Stimulated activated naive B cell treated with anti-CD40 and anti-IgM and Interleukin-4, amounts not matched to agents 10 μg/mL and 1 μg/mL and 100 μg/mL, for 72 hours (primary cell): ENCODE data around the gene WDR53.
"Not testable (repeated sequence)": the region's sequence is repeated elsewhere in the genome, so short reads cannot be mapped to it uniquely, and the experiment has no call there.

Source experiments
- ATAC-seq, 2 donors: fragments of 150-1000 bp; cut with Tn5 transposase; replicated peaks; 2 replicates each; pipeline ENCODE4 v1.10.0; 2021; ENCODE audit warnings: moderate library complexity in 1 of 2
- DNase-seq: peaks from one replicate; pipeline ENCODE4 v3.0.0; 2021
- H3K27ac Mint-ChIP-seq: one replicate; pipeline ENCODE4 v1.8.0; 2022; ENCODE audit warnings: mild to moderate bottlenecking, mixed read lengths
- H3K27me3 Mint-ChIP-seq, 2 donors: one replicate each; pipeline ENCODE4 v1.8.0; 2022; ENCODE audit warnings: mixed read lengths in 2 of 2
- H3K36me3 Mint-ChIP-seq, 2 donors: one replicate each; pipeline ENCODE4 v1.8.0; 2022; ENCODE audit warnings: mixed read lengths in 2 of 2, mild to moderate bottlenecking in 1 of 2
- H3K4me1 Mint-ChIP-seq, 2 donors: one replicate each; pipeline ENCODE4 v1.8.0; 2022; ENCODE audit warnings: mixed read lengths in 2 of 2, mild to moderate bottlenecking in 1 of 2
- H3K4me3 Mint-ChIP-seq, 2 donors: one replicate each; pipeline ENCODE4 v1.8.0; 2022; ENCODE audit warnings: mild to moderate bottlenecking in 2 of 2, mixed read lengths in 2 of 2, moderate library complexity in 1 of 2
- H3K9me3 Mint-ChIP-seq, 2 donors: one replicate each; pipeline ENCODE4 v1.8.0; 2022; ENCODE audit warnings: mixed read lengths in 2 of 2, mild to moderate bottlenecking in 1 of 2

The WDR53 gene

DNA sequence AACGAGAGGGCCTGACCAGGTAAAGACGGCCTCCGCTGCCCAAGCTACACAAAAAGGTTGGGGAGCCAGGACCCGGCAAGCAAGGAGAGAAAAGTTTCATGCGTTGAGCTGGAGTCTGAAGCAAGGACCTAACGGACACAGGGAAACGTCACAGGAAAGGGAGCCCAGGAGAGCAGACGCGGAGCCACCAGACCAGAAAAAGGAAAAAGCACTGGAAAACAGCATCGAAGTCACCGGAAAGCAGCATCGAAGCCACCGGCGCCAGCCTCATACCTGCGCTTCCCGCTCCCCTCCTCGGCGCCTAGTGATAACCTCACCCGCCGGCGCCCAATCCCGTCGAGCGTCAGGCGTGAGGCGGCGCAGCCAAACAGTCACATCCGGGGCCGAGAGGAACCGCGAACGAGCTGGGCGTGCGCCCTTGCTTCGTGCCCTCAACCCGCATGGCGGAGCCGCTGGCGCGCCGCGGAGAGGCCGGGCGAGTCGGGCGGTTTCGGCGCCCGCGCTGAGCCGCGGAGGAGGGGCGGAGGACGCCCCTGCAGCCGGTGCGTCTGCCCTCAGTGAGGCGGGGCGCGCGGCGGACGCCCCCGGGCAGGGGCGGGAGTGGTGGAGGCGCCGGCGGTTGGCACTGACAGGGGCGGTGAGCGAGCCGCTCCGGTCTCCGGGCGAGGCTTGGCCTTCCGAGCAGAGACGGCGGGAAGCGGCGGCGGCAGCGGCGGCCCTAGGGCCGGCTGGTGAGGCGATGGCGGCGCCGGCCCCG, at the start of gene WDR53, which contains the start of gene FBXO45:
TSS of gene WDR53 (minus strand) at position 309 of the 757 bp plus-strand sequence. CDS start 7,079 bp downstream, outside the sequence.
TSS of gene FBXO45 (plus strand) at position 415 of the 757 bp plus-strand sequence. CDS start at position 740, 325 bp downstream.
- H3K9me3 Mint-ChIP-seq, result no peaks in the 10 kb centered on the region
- peak within 1 kb of the TSS; percentile 93 to 97 for H3K4me3 Mint-ChIP-seq
- H3K36me3 Mint-ChIP-seq, result peaks cover 4 to 7% of the 10 kb centered on the region in 2 donors
- H3K4me1 Mint-ChIP-seq, result peaks cover 12 to 35% of the 10 kb centered on the region in 2 donors
- peak; percentile 96 to 97 for ATAC-seq
- H3K27me3 Mint-ChIP-seq, result no peaks in the 10 kb centered on the region
- peak within 1 kb of the TSS; percentile 95 for H3K27ac Mint-ChIP-seq
- peak; percentile 93 for DNase-seq

DNA sequence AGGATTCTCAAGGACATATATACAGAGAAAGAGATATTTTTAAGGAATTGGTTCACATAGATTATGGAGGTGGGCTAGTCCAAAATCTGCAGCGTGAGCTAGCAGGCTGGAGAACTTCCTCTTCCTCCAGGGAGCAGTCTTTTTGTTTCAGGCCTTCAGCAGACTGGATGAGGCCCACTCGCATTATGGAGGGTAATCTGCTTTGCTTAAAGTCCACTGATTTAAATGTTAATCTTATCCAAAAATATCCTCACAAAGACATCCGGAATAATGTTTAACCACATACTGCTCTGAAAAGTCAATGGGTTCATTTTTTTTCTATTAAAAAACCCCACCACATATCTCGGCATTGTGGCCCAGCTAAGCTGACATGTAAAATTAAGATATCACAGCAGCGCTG, 48.9 kb upstream of the WDR53 start:
- Mint-ChIP-seq H3K27ac (no peak overlapping the region), H3K9me3 (no peaks in the 10 kb centered on the region), H3K4me3 (no peak overlapping the region), H3K4me1 (peaks cover 11 to 12% of the 10 kb centered on the region in 2 donors), H3K27me3 (no peaks in the 10 kb centered on the region), H3K36me3 (no peaks in the 10 kb centered on the region)
- DNase-seq (no peak), ATAC-seq (no peak)

DNA sequence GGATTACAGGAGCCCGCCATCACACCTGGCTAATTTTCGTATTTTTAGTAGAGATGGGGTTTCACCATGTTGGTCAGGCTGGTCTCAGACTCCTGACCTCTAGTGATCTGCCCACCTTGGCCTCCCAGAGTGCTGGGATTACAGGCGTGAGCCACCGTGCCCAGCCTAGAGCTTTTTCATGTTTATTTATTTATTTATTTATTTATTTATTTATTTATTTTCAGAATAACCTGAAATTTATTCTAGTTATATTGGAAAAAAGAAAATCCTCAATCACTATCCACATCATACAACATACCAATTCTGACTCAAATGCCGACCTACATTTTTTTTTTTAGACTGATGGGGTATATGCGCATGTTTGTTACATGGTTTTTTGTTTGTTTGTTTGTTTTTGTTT, 46.9 kb upstream of the WDR53 start:
- not testable (repeated sequence) for H3K27ac Mint-ChIP-seq, H3K4me3 Mint-ChIP-seq, H3K36me3 Mint-ChIP-seq, DNase-seq, H3K9me3 Mint-ChIP-seq, H3K27me3 Mint-ChIP-seq, ATAC-seq
- H3K4me1 Mint-ChIP-seq, result peaks cover 6 to 19% of the 10 kb centered on the region in 2 donors

DNA sequence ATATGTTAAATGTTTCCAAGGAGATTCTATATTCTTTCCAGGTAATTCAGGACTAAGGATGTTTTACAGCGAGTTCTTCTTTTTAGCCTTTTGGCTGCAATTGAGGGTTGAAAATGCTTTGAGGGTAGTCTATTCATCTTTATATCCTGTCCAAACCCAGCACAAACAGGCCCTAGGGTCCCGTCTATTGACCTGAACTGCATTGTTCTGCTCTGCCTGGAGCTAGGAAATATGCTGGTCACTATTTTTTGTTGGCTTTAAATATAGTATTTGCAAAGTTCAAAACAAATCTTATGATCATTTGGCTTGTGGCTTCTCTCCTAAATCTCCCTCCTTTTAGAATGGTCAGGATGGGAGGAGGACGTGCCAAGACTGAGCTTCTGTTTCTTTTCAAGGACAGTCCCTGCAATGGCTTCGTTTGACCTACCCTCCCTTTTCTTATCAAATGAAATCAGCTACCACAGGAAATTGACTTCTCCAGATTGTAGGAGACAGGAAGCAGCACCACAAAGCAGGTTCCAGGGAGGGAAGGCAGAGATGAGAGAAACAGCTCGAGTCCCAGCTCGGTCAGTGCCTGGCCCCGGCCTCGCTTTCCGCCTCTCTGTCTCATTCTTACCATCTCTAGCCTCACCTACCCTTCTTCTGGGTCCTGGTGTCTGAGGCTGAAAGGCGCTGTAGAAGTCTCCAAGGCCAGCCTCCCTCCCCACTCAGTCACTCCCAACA, 43.6 kb upstream of the WDR53 start:
- no peaks in the 10 kb centered on the region for H3K27me3 Mint-ChIP-seq

DNA sequence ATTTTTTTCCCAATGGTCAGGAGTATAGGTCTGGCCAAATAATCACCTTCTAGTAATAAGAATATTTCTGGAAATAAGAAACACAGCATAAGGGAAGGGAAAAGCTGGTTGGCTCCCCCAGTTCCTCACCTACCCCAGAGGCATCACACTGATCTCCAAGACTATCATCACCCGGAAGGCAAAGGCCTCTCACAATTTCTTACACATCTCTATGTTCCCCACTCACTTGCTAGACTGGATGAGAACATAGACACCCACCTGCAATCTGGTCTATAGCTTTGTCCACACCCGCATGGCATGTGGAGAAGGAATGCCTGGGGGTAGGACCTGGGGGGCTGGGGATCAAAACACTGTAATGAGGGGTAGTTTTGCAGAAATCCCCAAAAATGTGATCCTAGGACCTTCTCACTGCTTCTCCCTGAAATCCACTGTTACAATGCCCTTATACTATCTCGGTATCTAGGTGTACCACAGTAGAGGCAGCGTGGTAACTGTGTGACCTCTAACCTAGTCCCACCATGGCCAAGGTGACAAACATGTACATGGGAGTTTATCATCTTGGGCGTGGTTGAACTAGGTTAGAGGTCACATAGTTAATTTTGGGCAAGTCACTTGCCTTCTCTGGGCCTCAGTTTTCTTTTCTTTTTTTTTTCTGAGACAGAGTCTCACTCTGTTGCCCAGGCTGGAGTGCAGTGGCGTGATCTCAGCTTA, 41.6 kb upstream of the WDR53 start:
- ATAC-seq (peak; percentile 31 to 43), DNase-seq (no peak)
- Mint-ChIP-seq H3K4me3 (peak overlapping the region; percentile 67 to 71), H3K27me3 (no peaks in the 10 kb centered on the region), H3K9me3 (no peaks in the 10 kb centered on the region), H3K4me1 (peaks cover 11 to 27% of the 10 kb centered on the region in 2 donors), H3K27ac (peak overlapping the region; percentile 92), H3K36me3 (no peaks in the 10 kb centered on the region)

More for the DNA sequence above, 43.6 kb upstream of the WDR53 start:
- H3K4me3 Mint-ChIP-seq, result no peak overlapping the region
- H3K36me3 Mint-ChIP-seq, result no peaks in the 10 kb centered on the region
- H3K9me3 Mint-ChIP-seq, result no peaks in the 10 kb centered on the region
- DNase-seq (no peak), ATAC-seq (no peak)
- H3K4me1 Mint-ChIP-seq, result peaks cover 11 to 27% of the 10 kb centered on the region in 2 donors
- no peak overlapping the region for H3K27ac Mint-ChIP-seq

DNA sequence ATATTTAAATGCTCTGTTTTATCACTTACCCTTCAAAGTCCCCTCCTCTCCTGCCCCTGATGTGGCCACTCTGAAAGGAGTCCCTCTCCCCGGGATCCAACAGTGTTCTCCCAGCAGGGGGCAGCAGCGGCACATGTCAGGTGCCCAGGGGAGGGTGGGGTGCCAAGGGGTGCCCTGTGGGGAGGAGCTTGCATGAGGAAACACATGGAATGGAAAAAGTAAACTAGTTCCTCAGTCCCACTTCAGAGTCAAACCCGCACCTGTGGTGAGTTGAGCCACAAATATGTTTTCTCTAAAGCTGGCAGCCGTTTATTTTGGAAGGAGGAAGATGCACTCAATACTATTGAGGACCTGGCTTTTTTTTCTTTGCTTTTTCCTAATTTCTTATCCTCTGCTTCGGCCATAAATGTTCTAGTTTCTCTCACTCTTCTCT, 41.0 kb upstream of the WDR53 start:
- H3K4me1 Mint-ChIP-seq, result peaks cover 15 to 27% of the 10 kb centered on the region in 2 donors
- H3K27me3 Mint-ChIP-seq, result no peaks in the 10 kb centered on the region
- ATAC-seq (peak; percentile 97 to 98), DNase-seq (peak; percentile 83)
- peak overlapping the region; percentile 67 to 71 for H3K4me3 Mint-ChIP-seq
- no peaks in the 10 kb centered on the region for H3K36me3 Mint-ChIP-seq
- H3K9me3 Mint-ChIP-seq, result no peaks in the 10 kb centered on the region
- peak overlapping the region; percentile 92 for H3K27ac Mint-ChIP-seq

DNA sequence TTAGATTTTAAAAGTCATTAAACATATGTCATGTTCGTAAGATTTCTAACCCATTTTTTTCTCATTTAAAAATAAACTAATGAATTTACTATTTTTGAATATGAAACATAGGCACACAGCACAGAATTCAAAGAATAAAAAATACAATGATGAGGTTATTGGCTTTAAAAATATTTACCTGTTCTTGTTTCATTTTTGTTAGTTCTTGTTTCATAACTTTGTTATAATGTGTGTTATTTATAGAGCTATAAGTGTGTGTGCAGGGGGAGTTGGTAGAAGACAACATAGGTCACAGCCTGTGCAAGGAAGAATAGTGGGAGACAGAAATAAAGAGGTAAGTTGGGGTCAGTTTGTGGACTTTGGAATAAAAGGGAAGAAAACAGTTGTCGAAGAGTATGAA, 40.3 kb upstream of the WDR53 start:
- Mint-ChIP-seq H3K36me3 (no peaks in the 10 kb centered on the region), H3K4me3 (no peak overlapping the region), H3K27ac (no peak overlapping the region), H3K27me3 (no peaks in the 10 kb centered on the region), H3K9me3 (no peaks in the 10 kb centered on the region), H3K4me1 (peaks cover 15 to 31% of the 10 kb centered on the region in 2 donors)
- DNase-seq, result no peak
- ATAC-seq, result no peak

DNA sequence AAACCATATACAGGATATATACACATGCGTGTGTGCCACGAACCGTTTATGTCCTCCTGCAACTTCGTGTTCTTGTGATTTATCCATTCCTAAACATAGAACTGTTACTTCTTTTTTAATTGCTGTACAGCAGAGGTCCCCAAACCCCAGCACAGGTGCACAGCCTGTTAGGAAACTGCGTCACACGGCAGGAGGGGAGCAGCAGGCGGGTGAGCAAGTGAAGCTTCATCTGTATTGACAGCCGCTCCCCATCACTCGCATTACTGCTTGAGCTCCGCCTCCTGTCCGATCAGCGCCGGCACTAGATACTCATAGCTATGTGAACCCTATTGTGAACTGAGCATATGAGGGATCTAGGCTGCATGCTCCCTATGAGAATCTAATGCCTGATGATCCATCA, 36.2 kb upstream of the WDR53 start:
- Mint-ChIP-seq H3K27ac (peak overlapping the region; percentile 25), H3K36me3 (no peaks in the 10 kb centered on the region), H3K4me3 (peak overlapping the region in 1 of 2 donors; percentile 23), H3K27me3 (peaks cover 0 to 5% of the 10 kb centered on the region in 2 donors), H3K4me1 (peaks cover 11 to 13% of the 10 kb centered on the region in 2 donors), H3K9me3 (no peaks in the 10 kb centered on the region)
- ATAC-seq (peak in 1 of 2 donors; percentile 48), DNase-seq (no peak)

DNA sequence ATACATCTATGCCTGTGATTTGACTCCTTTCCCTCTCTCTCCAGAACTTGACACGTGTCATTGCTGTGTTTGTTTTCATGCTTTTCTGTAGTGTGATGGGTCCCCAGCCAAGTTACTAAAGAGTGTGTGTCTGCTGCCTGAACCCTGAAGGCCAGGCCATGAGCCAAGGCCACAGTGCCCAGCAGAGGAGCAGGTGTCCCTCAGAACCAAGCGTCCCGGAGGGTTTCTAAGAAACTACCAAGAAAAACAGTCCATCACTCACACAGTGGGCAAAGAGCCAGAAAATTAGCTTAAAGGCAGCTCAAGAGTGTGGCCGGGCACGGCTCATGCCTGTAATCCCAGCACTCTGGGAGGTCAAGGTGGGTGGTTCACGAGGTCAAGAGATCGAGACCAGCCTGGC, 35.3 kb upstream of the WDR53 start:
- Mint-ChIP-seq H3K4me1 (peaks cover 6% of the 10 kb centered on the region in 2 donors), H3K27ac (no peak overlapping the region), H3K4me3 (no peak overlapping the region), H3K36me3 (no peaks in the 10 kb centered on the region), H3K9me3 (no peaks in the 10 kb centered on the region), H3K27me3 (peaks cover 0 to 5% of the 10 kb centered on the region in 2 donors)
- DNase-seq (no peak), ATAC-seq (no peak)

DNA sequence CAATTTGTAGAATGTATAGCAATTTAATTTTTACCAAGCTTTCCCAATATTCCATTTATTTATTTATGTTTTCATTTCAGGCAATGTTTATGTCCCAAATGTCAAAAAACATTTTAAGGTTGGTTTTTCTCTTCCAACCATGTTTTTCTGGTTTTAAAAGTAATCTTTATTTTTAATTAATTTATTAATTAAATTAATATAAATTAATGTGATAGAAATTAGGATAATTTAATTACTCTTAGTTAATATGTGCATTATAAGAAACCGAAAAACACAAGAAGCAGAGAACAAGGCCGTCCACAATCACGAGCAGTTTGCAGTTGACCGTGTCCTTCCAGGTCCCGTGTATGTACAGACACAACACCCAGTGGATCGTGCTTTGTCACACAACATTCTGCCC, 34.3 kb upstream of the WDR53 start:
- DNase-seq, result no peak
- H3K9me3 Mint-ChIP-seq, result no peaks in the 10 kb centered on the region
- H3K27me3 Mint-ChIP-seq, result peaks cover 7 to 13% of the 10 kb centered on the region in 2 donors
- no peaks in the 10 kb centered on the region for H3K36me3 Mint-ChIP-seq
- no peak for ATAC-seq
- peaks cover 11 to 13% of the 10 kb centered on the region in 2 donors for H3K4me1 Mint-ChIP-seq
- H3K4me3 Mint-ChIP-seq, result no peak overlapping the region
- no peak overlapping the region for H3K27ac Mint-ChIP-seq

DNA sequence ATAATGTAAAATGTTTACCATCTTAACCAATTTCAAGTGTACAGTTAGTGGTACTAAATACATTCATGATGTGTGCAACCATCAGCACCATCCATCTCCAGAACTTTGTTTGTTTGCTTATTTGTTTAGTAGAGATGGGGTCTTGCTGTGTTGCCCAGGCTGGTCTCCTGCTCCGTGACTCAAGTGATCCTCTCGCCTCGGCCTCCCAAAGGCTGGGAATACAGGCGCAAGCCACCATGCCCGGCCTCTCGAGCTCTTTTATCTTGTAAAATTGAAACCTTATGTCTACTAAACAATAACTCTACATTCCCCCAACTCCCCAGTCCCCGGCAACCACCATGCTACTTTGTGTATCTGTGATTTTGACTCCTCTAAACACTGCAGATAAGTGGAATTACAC, 32.0 kb upstream of the WDR53 start:
- no peak overlapping the region for H3K27ac Mint-ChIP-seq

DNA sequence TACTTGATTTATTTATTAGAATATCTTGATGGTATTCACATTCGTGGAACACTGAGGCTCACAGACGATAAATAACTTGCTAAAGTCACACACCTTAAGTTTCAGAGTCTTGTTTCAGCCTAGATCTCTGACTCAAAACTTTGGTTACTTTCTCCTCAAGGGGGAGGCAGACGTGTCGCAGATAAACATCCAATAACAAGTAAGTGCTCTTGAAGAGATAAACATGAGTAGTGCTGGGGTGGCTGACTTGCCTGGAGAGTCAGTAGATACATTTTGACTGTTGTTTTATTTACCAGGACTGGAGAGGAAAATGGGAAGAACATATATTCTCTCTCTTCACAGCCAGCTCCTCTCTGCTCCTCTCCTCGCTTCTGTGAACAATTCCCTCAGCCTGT, 31.4 kb upstream of the WDR53 start:
- no peak overlapping the region for H3K27ac Mint-ChIP-seq
- peaks cover 12 to 21% of the 10 kb centered on the region in 2 donors for H3K27me3 Mint-ChIP-seq
- DNase-seq (no peak), ATAC-seq (no peak)
- no peaks in the 10 kb centered on the region for H3K36me3 Mint-ChIP-seq
- no peaks in the 10 kb centered on the region for H3K9me3 Mint-ChIP-seq
- H3K4me3 Mint-ChIP-seq, result no peak overlapping the region
- H3K4me1 Mint-ChIP-seq, result peaks cover 11 to 13% of the 10 kb centered on the region in 2 donors

More for the DNA sequence above, 32.0 kb upstream of the WDR53 start:
- peaks cover 11 to 13% of the 10 kb centered on the region in 2 donors for H3K4me1 Mint-ChIP-seq
- DNase-seq (no peak), ATAC-seq (no peak)
- H3K36me3 Mint-ChIP-seq, result no peaks in the 10 kb centered on the region
- no peaks in the 10 kb centered on the region for H3K9me3 Mint-ChIP-seq
- peaks cover 12 to 21% of the 10 kb centered on the region in 2 donors for H3K27me3 Mint-ChIP-seq
- no peak overlapping the region for H3K4me3 Mint-ChIP-seq

DNA sequence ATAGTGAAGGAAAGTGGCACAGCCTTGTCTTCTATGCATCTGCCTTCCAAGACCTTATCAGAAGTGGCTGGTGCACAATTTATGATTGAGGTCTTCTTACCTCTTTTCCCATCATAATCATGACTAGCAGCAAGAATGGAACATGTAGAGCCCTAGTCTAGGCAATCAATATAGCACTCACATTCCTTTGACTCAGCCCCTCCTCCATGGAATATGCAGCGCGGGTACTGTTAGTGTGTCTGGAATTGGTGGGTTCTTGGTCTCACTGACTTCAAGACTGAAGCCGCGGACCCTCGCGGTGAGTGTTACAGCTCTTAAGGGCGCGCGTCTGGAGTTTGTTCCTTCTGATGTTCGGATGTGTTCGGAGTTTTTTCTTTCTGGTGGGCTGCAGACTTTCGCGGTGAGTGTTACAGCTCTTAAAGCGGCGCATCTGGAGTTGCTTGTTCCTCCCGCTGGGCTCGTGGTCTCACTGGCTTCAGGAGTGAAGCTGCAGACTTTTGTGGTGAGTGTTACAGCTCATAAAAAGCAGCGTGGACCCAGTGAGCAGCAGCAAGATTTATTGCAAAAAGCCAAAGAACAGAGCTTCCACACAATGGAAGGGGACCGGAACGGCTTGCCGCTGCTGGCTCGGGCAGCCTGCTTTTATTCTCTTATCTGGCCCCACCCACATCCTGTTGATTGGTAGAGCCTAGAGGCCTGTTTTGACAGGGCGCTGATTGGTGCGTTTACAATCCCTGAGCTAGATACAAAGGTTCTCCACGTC, 29.8 kb upstream of the WDR53 start:
- H3K27ac Mint-ChIP-seq, H3K36me3 Mint-ChIP-seq, H3K4me1 Mint-ChIP-seq, H3K9me3 Mint-ChIP-seq: not testable (repeated sequence)
- peak in 1 of 2 donors; percentile 38 for ATAC-seq
- Mint-ChIP-seq H3K4me3 (peak overlapping the region; percentile 73 to 77), H3K27me3 (peaks cover 16 to 21% of the 10 kb centered on the region in 2 donors)
- peak; percentile 18 for DNase-seq
